Nephron (organoid): ENCODE data around the gene PLXNA1.

Source experiments
- H3K27ac Mint-ChIP-seq, 3 experiments: 2 replicates each; pipeline ENCODE4 v1.8.0; 2020; ENCODE audit warnings: mixed read lengths in 3 of 3, mild to moderate bottlenecking in 2 of 3, moderate library complexity in 1 of 3
- H3K27me3 Mint-ChIP-seq: 2 replicates; pipeline ENCODE4 v1.8.0; 2021; ENCODE audit warnings: low read depth, mild to moderate bottlenecking, moderate library complexity, mixed read lengths
- H3K36me3 Mint-ChIP-seq: 2 replicates; pipeline ENCODE4 v1.8.0; 2020; ENCODE audit warnings: low read depth, mixed read lengths
- H3K4me1 Mint-ChIP-seq: 2 replicates; pipeline ENCODE4 v1.8.0; 2020; ENCODE audit warnings: mixed read lengths
- H3K4me3 Mint-ChIP-seq, 3 experiments: 2 replicates each; pipeline ENCODE4 v1.8.0; 2020; ENCODE audit warnings: mild to moderate bottlenecking in 3 of 3, mixed read lengths in 3 of 3, moderate library complexity in 2 of 3
- H3K9me3 Mint-ChIP-seq: 2 replicates; pipeline ENCODE4 v1.8.0; 2020; ENCODE audit warnings: mixed read lengths
- TF ChIP-seq, protein P1 (sequence below), 3 experiments: fragments of 200-600 bp; sonication (generic); IDR thresholded peaks; one replicate each; pipeline ENCODE4 v1.5.0; 2021; ENCODE audit warnings: antibody characterized with exemption in 3 of 3; ENCODE audit not compliant: unreplicated experiment in 3 of 3

Gene PLXNA1

DNA sequence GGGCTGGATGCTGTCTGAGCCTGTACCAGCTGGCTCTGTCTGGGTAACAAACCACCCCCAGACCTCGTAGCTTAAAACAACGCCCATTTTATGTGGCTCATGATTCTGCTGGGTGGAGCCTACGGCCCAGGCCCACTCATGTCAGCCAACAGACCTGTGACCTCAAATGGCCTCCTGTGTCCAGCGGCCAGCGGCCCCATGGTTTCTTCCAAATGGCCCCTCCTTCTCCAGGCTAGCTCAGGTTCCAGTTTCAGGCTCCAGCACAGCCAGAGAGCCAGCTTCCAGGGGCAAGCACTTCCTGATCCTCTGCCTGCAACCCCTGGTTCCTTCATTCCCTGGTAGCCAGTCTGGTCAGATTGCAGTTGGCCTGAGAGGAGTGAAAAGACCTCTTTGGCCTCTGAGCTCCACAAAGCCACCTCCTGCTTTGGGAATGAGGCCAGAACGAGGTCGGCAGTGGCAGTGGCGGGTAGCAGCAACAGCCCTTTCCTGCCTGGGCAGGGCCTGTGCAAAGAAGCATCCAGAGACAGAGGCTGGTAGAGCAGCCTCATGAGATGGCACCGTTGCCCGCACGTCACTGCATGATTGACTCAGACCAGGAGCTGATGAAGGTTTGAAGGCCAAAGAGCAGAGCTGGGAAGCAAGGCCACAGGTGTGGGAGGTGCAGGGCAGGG lies 21.0 kb upstream of the PLXNA1 start:
- no peak overlapping the region for H3K27ac Mint-ChIP-seq

DNA sequence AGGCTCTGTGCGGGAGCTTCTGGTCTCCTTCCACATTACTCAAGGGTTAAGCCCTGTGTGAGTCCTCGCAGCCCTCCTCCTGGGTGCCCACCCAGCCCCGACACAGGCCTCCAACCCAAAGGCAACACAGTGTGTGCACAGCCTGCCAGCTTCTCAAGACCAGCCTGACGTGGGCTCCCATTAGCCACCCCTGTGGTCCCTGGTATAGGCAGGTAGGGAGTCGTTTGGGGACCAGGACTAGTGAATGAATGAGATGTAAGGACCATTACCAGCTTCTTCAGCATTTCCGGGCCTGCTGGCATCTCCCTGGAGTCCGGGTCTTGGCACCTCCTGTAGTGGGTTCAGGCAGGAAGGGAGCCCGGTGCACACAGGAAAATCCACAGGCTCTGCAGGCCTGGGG lies 20.2 kb upstream of the PLXNA1 start:
- Mint-ChIP-seq H3K27ac (no peak overlapping the region), H3K4me1 (peaks cover 12% of the 10 kb centered on the region), H3K36me3 (no peaks in the 10 kb centered on the region), H3K27me3 (no peaks in the 10 kb centered on the region), H3K9me3 (no peaks in the 10 kb centered on the region), H3K4me3 (no peak overlapping the region)
- TF ChIP-seq, protein P1, sequence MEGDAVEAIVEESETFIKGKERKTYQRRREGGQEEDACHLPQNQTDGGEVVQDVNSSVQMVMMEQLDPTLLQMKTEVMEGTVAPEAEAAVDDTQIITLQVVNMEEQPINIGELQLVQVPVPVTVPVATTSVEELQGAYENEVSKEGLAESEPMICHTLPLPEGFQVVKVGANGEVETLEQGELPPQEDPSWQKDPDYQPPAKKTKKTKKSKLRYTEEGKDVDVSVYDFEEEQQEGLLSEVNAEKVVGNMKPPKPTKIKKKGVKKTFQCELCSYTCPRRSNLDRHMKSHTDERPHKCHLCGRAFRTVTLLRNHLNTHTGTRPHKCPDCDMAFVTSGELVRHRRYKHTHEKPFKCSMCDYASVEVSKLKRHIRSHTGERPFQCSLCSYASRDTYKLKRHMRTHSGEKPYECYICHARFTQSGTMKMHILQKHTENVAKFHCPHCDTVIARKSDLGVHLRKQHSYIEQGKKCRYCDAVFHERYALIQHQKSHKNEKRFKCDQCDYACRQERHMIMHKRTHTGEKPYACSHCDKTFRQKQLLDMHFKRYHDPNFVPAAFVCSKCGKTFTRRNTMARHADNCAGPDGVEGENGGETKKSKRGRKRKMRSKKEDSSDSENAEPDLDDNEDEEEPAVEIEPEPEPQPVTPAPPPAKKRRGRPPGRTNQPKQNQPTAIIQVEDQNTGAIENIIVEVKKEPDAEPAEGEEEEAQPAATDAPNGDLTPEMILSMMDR (IDR thresholded peaks at IDR 0.05; ENCODE audit: unreplicated experiment in 3 of 3), result no peak

More for the DNA sequence above, 21.0 kb upstream of the PLXNA1 start:
- no peak overlapping the region for H3K4me3 Mint-ChIP-seq
- H3K27me3 Mint-ChIP-seq, result no peaks in the 10 kb centered on the region
- H3K9me3 Mint-ChIP-seq, result no peaks in the 10 kb centered on the region
- H3K4me1 Mint-ChIP-seq, result peaks cover 12% of the 10 kb centered on the region
- TF ChIP-seq, protein P1 (IDR thresholded peaks at IDR 0.05; ENCODE audit: unreplicated experiment in 3 of 3), result no peak
- no peaks in the 10 kb centered on the region for H3K36me3 Mint-ChIP-seq

DNA sequence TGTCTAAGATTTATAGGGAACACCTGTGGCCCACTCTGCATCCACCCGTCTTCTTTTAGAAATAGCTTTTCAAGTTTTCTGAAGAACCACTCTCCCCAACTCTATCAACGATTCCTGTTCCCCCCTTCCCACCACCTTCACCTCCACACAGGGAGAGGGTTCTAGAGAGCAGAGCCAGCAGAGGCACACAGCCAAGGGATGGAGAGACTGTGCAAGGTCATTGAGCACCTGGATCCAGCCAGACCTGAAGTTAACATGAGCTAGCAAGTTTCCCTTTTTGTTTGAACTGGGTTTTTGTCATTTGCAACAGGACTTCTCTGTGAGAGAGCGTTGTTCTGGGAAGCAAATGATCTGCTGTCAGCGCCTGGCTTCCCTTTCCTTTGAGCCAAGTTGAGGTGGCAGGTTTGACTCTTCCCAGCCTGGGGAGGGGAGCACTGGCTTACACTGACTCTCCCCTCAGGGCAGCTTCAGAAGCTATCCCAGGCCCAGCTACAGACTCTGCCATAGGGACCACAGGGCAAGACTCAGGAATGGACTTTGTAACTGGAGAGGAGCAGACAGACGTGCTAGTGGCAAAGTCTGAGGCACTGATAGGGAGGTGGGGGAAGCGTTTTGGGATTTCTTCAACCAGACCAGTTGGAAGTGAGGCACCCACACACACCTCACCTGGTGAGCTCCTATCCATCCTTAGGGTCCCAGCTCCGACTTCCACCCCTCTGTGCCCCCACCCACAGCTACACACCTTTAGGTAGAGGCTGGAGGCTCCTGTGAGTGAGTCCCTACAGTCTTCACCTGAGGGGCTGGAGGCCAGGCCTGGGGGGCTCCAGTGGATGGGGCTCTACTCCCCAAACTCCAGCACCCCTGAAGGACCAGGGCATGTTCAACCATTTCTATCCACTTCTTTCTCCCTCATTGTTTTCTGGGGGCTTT lies 19.4 kb upstream of the PLXNA1 start:
- no peaks in the 10 kb centered on the region for H3K27me3 Mint-ChIP-seq
- no peak overlapping the region for H3K27ac Mint-ChIP-seq
- no peaks in the 10 kb centered on the region for H3K36me3 Mint-ChIP-seq
- no peaks in the 10 kb centered on the region for H3K9me3 Mint-ChIP-seq
- H3K4me1 Mint-ChIP-seq, result peaks cover 18% of the 10 kb centered on the region
- TF ChIP-seq, protein P1 (IDR thresholded peaks at IDR 0.05; ENCODE audit: unreplicated experiment in 3 of 3), result no peak
- no peak overlapping the region for H3K4me3 Mint-ChIP-seq

DNA sequence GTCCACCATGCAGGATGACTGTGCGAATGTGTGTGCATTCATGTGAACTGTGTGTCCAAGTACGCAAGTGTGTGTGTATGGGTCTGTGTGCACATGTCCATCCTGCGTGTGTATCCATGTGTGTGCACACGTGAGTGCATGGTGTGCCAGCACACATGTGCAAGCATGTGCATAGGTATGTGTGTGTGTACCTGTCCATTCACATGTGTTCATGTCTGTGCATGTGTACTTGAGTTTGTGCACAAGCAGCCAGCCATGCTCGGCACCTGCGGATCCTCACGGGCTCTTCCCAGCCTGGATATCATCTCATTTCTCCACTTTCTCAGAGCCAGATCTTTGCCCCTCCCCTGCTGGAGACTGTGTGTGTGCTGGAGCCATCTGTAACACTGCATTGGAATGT lies 18.7 kb upstream of the PLXNA1 start:
- H3K36me3 Mint-ChIP-seq, result no peaks in the 10 kb centered on the region
- H3K27ac Mint-ChIP-seq, result no peak overlapping the region
- H3K4me3 Mint-ChIP-seq, result no peak overlapping the region
- H3K4me1 Mint-ChIP-seq, result peaks cover 25% of the 10 kb centered on the region
- H3K9me3 Mint-ChIP-seq, result no peaks in the 10 kb centered on the region
- no peaks in the 10 kb centered on the region for H3K27me3 Mint-ChIP-seq
- TF ChIP-seq, protein P1 (IDR thresholded peaks at IDR 0.05; ENCODE audit: unreplicated experiment in 3 of 3), result no peak

DNA sequence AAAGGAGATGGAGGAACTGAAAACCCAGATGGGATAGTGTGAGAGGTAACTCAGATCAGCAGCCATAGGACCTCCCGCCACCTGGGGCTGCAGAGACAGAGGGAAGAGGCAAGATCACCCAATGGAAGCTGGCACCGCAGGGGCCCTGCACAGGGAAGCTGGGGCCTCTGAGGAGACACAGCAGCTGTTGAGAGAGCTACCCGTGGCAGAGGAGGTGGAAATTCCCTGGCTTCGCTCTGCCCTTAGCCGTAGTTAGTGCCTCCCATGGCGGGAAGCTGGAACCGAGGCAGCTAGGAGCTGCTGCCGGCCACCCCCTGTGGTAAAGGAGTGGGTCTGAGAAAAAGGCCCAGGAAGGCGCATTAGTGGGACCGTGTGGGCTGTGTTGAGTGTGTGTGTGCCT lies 18.0 kb upstream of the PLXNA1 start:
- TF ChIP-seq, protein P1 (IDR thresholded peaks at IDR 0.05; ENCODE audit: unreplicated experiment in 3 of 3), result no peak
- no peaks in the 10 kb centered on the region for H3K27me3 Mint-ChIP-seq
- no peak overlapping the region for H3K4me3 Mint-ChIP-seq
- H3K36me3 Mint-ChIP-seq, result no peaks in the 10 kb centered on the region
- H3K4me1 Mint-ChIP-seq, result peaks cover 30% of the 10 kb centered on the region
- no peaks in the 10 kb centered on the region for H3K9me3 Mint-ChIP-seq
- no peak overlapping the region for H3K27ac Mint-ChIP-seq
